Measurements from ENCODE around the gene TOPAZ1. TPM values are rescaled to one million over a fixed set of nuclear protein-coding genes. Genes with fewer than 3 reads are reported as not detected.

Gene TOPAZ1
- total and polyA plus RNA-seq, 2 of the 8 experiments (the other 6 are each of a cell fraction or from before 2014, with no cell fraction given): not detected

- TF ChIP-seq, protein P1, sequence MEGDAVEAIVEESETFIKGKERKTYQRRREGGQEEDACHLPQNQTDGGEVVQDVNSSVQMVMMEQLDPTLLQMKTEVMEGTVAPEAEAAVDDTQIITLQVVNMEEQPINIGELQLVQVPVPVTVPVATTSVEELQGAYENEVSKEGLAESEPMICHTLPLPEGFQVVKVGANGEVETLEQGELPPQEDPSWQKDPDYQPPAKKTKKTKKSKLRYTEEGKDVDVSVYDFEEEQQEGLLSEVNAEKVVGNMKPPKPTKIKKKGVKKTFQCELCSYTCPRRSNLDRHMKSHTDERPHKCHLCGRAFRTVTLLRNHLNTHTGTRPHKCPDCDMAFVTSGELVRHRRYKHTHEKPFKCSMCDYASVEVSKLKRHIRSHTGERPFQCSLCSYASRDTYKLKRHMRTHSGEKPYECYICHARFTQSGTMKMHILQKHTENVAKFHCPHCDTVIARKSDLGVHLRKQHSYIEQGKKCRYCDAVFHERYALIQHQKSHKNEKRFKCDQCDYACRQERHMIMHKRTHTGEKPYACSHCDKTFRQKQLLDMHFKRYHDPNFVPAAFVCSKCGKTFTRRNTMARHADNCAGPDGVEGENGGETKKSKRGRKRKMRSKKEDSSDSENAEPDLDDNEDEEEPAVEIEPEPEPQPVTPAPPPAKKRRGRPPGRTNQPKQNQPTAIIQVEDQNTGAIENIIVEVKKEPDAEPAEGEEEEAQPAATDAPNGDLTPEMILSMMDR (IDR thresholded peaks at IDR 0.05; ENCODE audit: control extremely low read depth in 1 of 3, insufficient read depth in 1 of 3, low read depth in 1 of 3, low read length in 3 of 3): no peak
These were observed 22.5 kb downstream of the TOPAZ1 start (continued) for GRCh38 chr3:44264146-44264545.

All from H1 (cell line).